Measurements from ENCODE around the gene UGCG. TPM values are rescaled to one million over a fixed set of nuclear protein-coding genes. Genes with fewer than 3 reads are reported as not detected.

Gene UGCG
- total and polyA plus RNA-seq, 10 of the 15 experiments (the other 5 are each of a cell fraction or from before 2014, with no cell fraction given): 21.7 to 96.6 (median 48.9) TPM

DNA sequence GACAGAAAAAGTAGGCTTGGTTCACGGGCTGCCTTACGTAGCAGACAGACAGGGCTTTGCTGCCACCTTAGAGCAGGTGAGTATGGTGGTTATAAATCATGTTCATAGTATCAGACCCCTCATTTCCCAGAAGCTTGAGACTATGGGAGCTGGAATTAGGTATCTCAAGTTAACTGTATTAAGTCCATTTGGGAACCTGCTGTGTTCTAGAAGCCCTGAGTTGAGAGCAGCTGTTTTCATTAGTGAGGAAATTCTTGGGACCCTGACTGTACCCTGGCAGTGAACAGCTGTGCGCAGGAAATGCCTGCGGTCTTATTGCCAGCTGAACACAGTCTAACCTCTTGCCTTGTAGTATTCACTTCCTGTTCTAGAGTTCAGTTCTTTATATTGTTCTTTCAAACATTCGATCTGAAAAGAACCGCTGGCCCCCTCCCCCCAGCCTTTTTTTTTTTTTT lies 29.8 kb downstream of the UGCG start (continued):
- no peak for TF ChIP-seq CTCF (IDR thresholded peaks at IDR 0.05 in 2 of 3, conservative IDR thresholded peaks at IDR 0.05 in 1 of 3; ENCODE audit: control insufficient read depth in 2 of 3, extremely low read depth in 1 of 3, insufficient read depth in 1 of 3, low read depth in 3 of 3, low read length in 3 of 3)
- TF ChIP-seq, protein P1, sequence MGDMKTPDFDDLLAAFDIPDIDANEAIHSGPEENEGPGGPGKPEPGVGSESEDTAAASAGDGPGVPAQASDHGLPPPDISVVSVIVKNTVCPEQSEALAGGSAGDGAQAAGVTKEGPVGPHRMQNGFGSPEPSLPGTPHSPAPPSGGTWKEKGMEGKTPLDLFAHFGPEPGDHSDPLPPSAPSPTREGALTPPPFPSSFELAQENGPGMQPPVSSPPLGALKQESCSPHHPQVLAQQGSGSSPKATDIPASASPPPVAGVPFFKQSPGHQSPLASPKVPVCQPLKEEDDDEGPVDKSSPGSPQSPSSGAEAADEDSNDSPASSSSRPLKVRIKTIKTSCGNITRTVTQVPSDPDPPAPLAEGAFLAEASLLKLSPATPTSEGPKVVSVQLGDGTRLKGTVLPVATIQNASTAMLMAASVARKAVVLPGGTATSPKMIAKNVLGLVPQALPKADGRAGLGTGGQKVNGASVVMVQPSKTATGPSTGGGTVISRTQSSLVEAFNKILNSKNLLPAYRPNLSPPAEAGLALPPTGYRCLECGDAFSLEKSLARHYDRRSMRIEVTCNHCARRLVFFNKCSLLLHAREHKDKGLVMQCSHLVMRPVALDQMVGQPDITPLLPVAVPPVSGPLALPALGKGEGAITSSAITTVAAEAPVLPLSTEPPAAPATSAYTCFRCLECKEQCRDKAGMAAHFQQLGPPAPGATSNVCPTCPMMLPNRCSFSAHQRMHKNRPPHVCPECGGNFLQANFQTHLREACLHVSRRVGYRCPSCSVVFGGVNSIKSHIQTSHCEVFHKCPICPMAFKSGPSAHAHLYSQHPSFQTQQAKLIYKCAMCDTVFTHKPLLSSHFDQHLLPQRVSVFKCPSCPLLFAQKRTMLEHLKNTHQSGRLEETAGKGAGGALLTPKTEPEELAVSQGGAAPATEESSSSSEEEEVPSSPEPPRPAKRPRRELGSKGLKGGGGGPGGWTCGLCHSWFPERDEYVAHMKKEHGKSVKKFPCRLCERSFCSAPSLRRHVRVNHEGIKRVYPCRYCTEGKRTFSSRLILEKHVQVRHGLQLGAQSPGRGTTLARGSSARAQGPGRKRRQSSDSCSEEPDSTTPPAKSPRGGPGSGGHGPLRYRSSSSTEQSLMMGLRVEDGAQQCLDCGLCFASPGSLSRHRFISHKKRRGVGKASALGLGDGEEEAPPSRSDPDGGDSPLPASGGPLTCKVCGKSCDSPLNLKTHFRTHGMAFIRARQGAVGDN (IDR thresholded peaks at IDR 0.05): peak; percentile 96
- TF ChIP-seq MEF2B (IDR thresholded peaks at IDR 0.05; ENCODE audit: partially characterized antibody, poor library complexity, severe bottlenecking): peak; percentile 45
- TF ChIP-seq ZNF384 (IDR thresholded peaks at IDR 0.05; ENCODE audit: borderline replicate concordance, low read depth, low read length): peak; percentile 92
- TF ChIP-seq SMAD5 (IDR thresholded peaks at IDR 0.05; ENCODE audit: low read depth): no peak
- TF ChIP-seq GATAD2B (conservative IDR thresholded peaks at IDR 0.05; ENCODE audit: low read depth): 0 out of 2 replicates have a peak, but pooled peaks have one; percentile 57
- no peak for TF ChIP-seq CEBPB (IDR thresholded peaks at IDR 0.05; ENCODE audit: borderline replicate concordance in 1 of 2, low read depth in 2 of 2, low read length in 2 of 2)
- TF ChIP-seq, protein P2, sequence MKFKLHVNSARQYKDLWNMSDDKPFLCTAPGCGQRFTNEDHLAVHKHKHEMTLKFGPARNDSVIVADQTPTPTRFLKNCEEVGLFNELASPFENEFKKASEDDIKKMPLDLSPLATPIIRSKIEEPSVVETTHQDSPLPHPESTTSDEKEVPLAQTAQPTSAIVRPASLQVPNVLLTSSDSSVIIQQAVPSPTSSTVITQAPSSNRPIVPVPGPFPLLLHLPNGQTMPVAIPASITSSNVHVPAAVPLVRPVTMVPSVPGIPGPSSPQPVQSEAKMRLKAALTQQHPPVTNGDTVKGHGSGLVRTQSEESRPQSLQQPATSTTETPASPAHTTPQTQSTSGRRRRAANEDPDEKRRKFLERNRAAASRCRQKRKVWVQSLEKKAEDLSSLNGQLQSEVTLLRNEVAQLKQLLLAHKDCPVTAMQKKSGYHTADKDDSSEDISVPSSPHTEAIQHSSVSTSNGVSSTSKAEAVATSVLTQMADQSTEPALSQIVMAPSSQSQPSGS (IDR thresholded peaks at IDR 0.05; ENCODE audit: low read length): peak; percentile 74; the same call in 1 of the 2 replicates
- TF ChIP-seq, protein P3, sequence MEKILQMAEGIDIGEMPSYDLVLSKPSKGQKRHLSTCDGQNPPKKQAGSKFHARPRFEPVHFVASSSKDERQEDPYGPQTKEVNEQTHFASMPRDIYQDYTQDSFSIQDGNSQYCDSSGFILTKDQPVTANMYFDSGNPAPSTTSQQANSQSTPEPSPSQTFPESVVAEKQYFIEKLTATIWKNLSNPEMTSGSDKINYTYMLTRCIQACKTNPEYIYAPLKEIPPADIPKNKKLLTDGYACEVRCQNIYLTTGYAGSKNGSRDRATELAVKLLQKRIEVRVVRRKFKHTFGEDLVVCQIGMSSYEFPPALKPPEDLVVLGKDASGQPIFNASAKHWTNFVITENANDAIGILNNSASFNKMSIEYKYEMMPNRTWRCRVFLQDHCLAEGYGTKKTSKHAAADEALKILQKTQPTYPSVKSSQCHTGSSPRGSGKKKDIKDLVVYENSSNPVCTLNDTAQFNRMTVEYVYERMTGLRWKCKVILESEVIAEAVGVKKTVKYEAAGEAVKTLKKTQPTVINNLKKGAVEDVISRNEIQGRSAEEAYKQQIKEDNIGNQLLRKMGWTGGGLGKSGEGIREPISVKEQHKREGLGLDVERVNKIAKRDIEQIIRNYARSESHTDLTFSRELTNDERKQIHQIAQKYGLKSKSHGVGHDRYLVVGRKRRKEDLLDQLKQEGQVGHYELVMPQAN (conservative IDR thresholded peaks at IDR 0.05): no peak; the same call in 1 of the 2 replicates
- TF ChIP-seq MYB (IDR thresholded peaks at IDR 0.05; ENCODE audit: borderline replicate concordance, low read depth, low read length): no peak
- TF ChIP-seq NFYA (IDR thresholded peaks at IDR 0.05; ENCODE audit: borderline replicate concordance, low read depth, low read length): no peak
- TF ChIP-seq CHD4 (IDR thresholded peaks at IDR 0.05): no peak
- peak; percentile 80 for TF ChIP-seq CREM (IDR thresholded peaks at IDR 0.05; ENCODE audit: low read depth)
- no peak for TF ChIP-seq FOXK2 (IDR thresholded peaks at IDR 0.05)
- TF ChIP-seq EZH2 (IDR thresholded peaks at IDR 0.05; ENCODE audit: borderline replicate concordance, control insufficient read depth, low read depth, low read length): no peak
- TF ChIP-seq CREB1 (IDR thresholded peaks at IDR 0.05; ENCODE audit: low read depth): peak; percentile 32; the same call in 1 of the 2 replicates
- peak; percentile 80 for TF ChIP-seq IRF4 (IDR thresholded peaks at IDR 0.05; ENCODE audit: low read depth, low read length)
- TF ChIP-seq YY1 (IDR thresholded peaks at IDR 0.05; ENCODE audit: low read depth, low read length): 0 out of 2 replicates have a peak, but pooled peaks have one; percentile 21
- TF ChIP-seq, protein P4, sequence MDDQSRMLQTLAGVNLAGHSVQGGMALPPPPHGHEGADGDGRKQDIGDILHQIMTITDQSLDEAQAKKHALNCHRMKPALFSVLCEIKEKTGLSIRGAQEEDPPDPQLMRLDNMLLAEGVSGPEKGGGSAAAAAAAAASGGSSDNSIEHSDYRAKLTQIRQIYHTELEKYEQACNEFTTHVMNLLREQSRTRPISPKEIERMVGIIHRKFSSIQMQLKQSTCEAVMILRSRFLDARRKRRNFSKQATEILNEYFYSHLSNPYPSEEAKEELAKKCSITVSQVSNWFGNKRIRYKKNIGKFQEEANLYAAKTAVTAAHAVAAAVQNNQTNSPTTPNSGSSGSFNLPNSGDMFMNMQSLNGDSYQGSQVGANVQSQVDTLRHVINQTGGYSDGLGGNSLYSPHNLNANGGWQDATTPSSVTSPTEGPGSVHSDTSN (IDR thresholded peaks at IDR 0.05; ENCODE audit: insufficient replicate concordance, low read depth, low read length): peak; percentile 79
- TF ChIP-seq SP1 (IDR thresholded peaks at IDR 0.05; ENCODE audit: low read depth, low read length): peak; percentile 61

Data from GM12878 (cell line).